IPS-18c (cell line): ENCODE data around the gene ZNF485.
"Not testable (repeated sequence)": the region's sequence is repeated elsewhere in the genome, so short reads cannot be mapped to it uniquely, and the experiment has no call there.

Experiments
- H3K4me3 ChIP-seq: 2 replicates; pipeline ENCODE4 v1.7.0; 2013; ENCODE audit warnings: low read depth, mild to moderate bottlenecking, low read length, moderate library complexity; ENCODE audit not compliant: insufficient read depth
- H3K9me3 ChIP-seq: one replicate; pipeline ENCODE4 v1.6.1; 2013; ENCODE audit warnings: mild to moderate bottlenecking, low read length, moderate library complexity; ENCODE audit not compliant: control insufficient read depth, insufficient read depth

ZNF485 gene

GRCh38 chr10:43595739-43596298 lies 10.4 kb upstream of the ZNF485 start:
- Histone ChIP-seq H3K4me3 (no peak overlapping the region), H3K9me3 (peaks cover 10% of the 10 kb centered on the region)

DNA sequence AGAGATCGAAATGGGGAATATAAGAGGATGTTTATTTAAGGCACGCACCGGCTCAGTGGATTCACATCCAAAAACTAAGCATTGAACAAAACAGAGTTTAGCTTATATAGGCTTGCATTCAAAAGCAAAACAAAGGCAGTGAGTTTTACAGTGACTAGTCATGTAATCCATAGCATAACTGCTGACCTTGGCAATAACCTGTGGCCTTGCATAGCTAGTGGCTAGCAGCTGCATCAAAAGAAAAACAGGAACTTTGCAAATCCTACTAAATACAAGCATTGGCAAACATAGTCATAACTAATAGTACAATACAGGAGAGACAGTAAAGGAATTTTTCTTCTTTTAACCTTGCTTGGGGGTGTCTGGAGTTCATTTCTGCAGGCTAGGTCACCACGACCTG lies 9.7 kb upstream of the ZNF485 start:
- Histone ChIP-seq H3K4me3 (no peak overlapping the region), H3K9me3 (peaks cover 11% of the 10 kb centered on the region)

GRCh38 chr10:43598446-43598845 lies 7.8 kb upstream of the ZNF485 start:
- H3K4me3 ChIP-seq: no peak overlapping the region
- H3K9me3 ChIP-seq: peaks cover 4% of the 10 kb centered on the region

DNA sequence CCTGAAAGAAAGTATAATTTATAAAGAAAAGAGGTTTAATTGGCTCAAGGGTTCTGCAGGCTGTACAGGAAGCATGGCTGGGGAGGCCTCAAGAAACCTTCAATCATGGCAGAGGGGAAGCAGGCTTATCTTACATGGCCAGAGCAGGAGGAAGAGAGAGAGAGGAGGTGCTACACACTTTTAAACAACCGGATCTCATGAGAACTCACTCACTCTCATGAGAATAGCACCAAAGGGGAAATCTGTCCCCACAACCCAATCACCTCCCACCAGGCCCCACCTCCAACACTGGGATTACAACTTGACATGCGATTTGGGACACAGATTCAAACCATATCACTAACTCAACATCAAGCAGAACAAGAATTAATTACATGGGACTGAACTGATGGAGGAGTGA lies 6.9 kb upstream of the ZNF485 start:
- Histone ChIP-seq H3K4me3 (no peak overlapping the region), H3K9me3 (peaks cover 4% of the 10 kb centered on the region)

GRCh38 chr10:43601576-43601975 lies 4.7 kb upstream of the ZNF485 start:
- not testable (repeated sequence) for H3K9me3 ChIP-seq

GRCh38 chr10:43605850-43606322 lies 352 bp upstream of the ZNF485 start:
- Histone ChIP-seq H3K9me3 (peaks cover 4% of the 10 kb centered on the region), H3K4me3 (no peak overlapping the region)

More at GRCh38 chr10:43601576-43601975, 4.7 kb upstream of the ZNF485 start:
- H3K4me3 ChIP-seq: not testable (repeated sequence)

DNA sequence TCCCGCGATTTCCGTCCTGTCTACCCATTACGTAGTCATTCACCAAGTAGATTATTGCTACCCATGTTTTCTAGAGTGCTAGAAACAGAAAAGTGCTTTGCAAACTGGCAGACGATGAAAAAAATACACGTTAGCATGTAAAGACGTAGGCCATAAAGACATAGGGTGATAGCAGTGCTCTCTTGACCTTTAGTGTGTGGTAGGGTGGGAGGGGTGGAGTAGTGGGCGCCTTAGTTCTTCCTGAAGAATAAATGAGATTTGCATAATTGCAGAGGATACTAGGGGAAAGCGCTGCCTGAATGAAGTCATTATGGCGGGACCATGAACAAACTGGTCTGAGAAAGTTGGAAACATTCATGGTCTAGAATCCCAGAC lies 948 bp downstream of the ZNF485 start:
- H3K9me3 ChIP-seq: no peaks in the 10 kb centered on the region
- H3K4me3 ChIP-seq: peak overlapping the region; percentile 74

DNA sequence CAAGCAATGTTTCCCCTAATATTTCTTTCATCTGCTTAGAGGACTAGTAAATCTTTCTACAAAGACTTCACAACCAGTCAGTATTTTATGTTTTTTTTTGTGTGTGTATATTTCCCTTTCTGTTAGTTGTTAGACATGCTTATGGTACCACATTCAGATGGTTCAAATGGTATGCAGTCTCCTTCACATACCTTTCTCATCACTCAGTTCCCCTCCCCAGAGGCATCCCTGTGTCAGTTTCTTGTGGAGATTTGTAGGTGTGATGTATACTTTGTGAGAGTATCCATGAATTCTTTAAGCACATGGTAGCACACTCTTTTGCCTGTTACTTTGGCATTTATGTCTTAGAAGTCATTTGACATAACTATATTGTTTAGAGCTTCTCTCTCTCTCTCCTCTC lies 4.4 kb downstream of the ZNF485 start:
- peaks cover 2% of the 10 kb centered on the region for H3K9me3 ChIP-seq
- no peak overlapping the region for H3K4me3 ChIP-seq

DNA sequence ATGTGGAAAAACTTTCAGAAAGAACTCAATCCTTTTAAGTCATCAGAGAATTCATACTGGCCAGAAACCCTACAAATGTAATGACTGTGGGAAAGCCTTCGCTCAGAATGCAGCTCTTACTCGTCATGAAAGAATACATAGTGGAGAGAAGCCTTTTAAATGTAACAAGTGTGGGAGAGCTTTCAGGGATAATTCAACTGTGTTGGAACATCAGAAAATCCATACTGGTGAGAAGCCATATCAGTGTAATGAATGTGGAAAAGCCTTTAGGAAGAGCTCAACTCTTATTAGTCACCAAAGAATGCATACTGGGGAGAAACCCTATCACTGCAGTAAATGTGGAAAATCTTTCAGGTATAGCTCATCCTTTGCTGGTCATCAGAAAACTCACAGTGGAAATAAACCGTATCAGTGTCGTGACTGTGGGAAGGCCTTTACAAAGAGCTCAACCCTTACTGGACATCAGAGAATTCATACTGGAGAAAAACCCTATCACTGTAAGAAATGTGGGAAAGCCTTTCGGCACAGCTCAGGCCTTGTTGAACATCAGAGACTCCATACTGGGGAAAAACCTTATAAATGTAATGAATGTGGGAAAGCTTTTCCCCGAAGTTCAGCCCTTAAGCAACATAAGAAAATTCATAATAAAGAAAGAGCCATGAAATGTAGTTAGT lies 10.6 kb downstream of the ZNF485 start:
- Histone ChIP-seq H3K9me3 (peaks cover 9% of the 10 kb centered on the region), H3K4me3 (no peak overlapping the region)

GRCh38 chr10:43619368-43619767 lies 13.1 kb downstream of the ZNF485 start:
- peaks cover 6% of the 10 kb centered on the region for H3K9me3 ChIP-seq

DNA sequence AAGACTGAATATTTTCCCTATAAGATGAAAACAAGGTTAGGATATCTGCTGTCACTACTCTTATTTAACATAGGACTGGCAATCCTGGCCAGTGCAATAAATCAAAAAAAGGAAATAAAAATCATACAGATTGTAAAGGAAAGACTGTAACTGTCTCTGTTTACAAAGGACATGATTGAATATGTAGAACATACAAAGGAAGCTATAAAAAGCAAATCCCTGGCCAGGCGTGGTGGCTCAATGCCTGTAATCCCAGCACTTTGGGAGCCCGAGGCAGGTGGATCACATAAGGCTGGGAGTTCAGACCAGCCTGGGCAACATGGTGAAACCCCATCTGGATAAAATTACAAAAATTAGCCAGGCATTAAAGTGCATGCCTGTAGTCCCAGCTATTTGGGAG lies 15.8 kb downstream of the ZNF485 start:
- Histone ChIP-seq H3K9me3 (peaks cover 6% of the 10 kb centered on the region), H3K4me3 (no peak overlapping the region)

More at GRCh38 chr10:43619368-43619767, 13.1 kb downstream of the ZNF485 start:
- H3K4me3 ChIP-seq: no peak overlapping the region

- Histone ChIP-seq H3K9me3 (no peaks in the 10 kb centered on the region), H3K4me3 (no peak overlapping the region)
Observed at GRCh38 chr10:43623351-43623750, 17.1 kb downstream of the ZNF485 start.

GRCh38 chr10:43627942-43628341 lies 21.7 kb downstream of the ZNF485 start:
- H3K9me3 ChIP-seq: peaks cover 2% of the 10 kb centered on the region
- no peak overlapping the region for H3K4me3 ChIP-seq

- H3K9me3 ChIP-seq: peaks cover 2% of the 10 kb centered on the region
- H3K4me3 ChIP-seq: no peak overlapping the region
Observed at GRCh38 chr10:43628956-43629355, 22.7 kb downstream of the ZNF485 start.

DNA sequence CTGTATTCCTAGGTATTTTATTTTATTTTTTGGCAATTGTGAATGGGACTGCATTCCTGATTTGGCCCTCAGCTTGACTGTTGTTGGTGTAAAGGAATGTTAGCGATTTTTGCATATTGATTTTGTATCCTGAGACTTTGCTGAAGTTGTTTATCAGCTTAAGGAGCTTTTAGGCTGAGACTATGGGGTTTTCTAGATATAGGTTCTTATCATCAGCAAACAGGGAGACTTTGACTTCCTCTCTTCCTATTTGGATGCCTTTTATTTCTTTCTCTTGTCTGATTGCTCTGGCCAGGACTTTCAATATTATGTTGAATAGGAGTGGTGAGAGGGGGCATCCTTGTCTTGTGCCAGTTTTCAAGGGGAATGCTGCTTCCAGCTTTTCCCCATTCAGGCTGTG lies 29.6 kb downstream of the ZNF485 start:
- H3K4me3 ChIP-seq, H3K9me3 ChIP-seq: not testable (repeated sequence)

DNA sequence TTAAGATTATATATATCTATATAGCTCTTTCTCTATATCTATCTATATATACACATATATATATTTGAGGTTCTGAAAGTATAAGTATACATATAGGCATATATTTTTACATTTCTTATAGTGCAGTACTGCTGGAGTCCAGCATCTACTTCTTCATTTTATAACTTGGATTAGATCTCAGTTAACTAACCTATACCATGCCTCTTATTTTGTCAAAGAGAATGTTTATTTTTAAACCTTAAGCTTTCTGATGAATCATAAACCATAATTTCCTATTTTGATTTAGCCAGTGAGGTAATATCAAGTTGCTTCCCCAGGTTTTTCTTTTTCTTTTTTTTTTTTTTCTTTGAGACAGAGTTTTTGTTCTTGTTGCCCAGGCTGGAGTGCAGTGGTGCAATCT lies 34.4 kb downstream of the ZNF485 start:
- no peak overlapping the region for H3K4me3 ChIP-seq
- peaks cover 15% of the 10 kb centered on the region for H3K9me3 ChIP-seq

GRCh38 chr10:43644252-43644651 lies 38.0 kb downstream of the ZNF485 start:
- peaks cover 28% of the 10 kb centered on the region for H3K9me3 ChIP-seq
- peak overlapping the region; percentile 22; the same call in 1 of the 2 replicates for H3K4me3 ChIP-seq

- Histone ChIP-seq H3K4me3 (no peak overlapping the region), H3K9me3 (peaks cover 24% of the 10 kb centered on the region)
Observed at GRCh38 chr10:43645866-43646265, 39.6 kb downstream of the ZNF485 start.

- Histone ChIP-seq H3K4me3 (peak overlapping the region; percentile 73), H3K9me3 (peaks cover 24% of the 10 kb centered on the region)
Observed at GRCh38 chr10:43647576-43647975, 41.3 kb downstream of the ZNF485 start.
